PC-9 (cell line): ENCODE measurements around the gene SC5D.

ENCODE experiments used
- CTCF ChIP-seq: fragments of 200-600 bp; sonication (generic); conservative IDR thresholded peaks from 2 replicates; pipeline ENCODE4 v1.6.1; 2017; ENCODE audit warnings: mixed run types, antibody characterized with exemption, mild to moderate bottlenecking, moderate library complexity
- EZH2 ChIP-seq: fragments of 200-600 bp; sonication (generic); IDR thresholded peaks from 2 replicates; pipeline ENCODE4 v1.8.0; 2017; ENCODE audit warnings: antibody characterized with exemption, low read depth

- TF ChIP-seq CTCF (no peak), EZH2 (no peak)
Measured at GRCh38 chr11:121356357-121356756, 63.8 kb downstream of the SC5D start.
